ENCODE data around the gene MTERF4.

DNA sequence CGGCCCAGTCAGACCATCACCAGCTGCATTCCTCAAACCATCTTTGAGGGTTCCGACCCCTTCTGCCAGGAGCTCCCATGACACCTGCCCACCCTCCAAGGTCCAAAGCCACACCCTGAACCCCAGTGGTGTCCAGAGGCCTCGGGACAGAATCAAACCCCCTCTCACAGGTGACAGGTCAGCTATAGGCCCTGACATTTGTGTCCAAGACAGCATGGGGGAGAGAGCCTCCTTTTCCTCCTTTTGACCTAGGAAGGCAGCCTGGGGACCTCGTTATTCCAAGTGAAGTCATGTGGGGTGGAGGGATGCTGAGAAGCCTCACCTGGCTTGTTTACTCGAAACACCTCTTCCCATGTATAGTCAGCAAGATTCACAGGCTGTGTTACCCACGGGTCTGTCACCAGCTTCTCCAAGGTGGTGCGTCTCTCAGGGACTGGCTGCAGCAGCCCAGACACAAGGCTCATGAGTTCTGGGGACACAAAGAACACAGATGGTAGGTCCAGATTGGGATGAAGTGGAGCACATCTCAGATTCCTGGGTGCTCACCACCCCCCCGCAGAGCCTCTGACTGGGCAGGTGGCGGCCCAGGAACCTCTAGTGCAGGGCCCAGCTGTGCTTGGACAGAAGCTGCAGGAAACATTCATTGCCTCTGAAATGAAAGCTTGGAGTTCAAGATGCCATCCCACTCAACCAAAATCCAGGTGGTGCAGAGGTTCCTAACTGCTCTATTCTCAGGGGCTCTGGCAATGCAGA lies 5.1 kb upstream of the MTERF4 start:
- TF ChIP-seq CTCF (IDR thresholded peaks at IDR 0.05) = no peak
- no peak for TF ChIP-seq POLR2A (IDR thresholded peaks at IDR 0.05)
